Gastrocnemius medialis (tissue), 4 donors: ENCODE data around the gene MTF2.
"Not testable (repeated sequence)": the region's sequence is repeated elsewhere in the genome, so short reads cannot be mapped to it uniquely, and the experiment has no call there.

Experiments used
- POLR2A ChIP-seq, 2 donors: fragments of 450-650 bp; IDR thresholded peaks; one replicate each; pipeline ENCODE4 v1.6.1; 2017; ENCODE audit warnings: antibody characterized with exemption in 2 of 2, mild to moderate bottlenecking in 2 of 2, moderate library complexity in 2 of 2
- TF ChIP-seq, protein P1 (sequence below), 5 experiments: fragments of 450-650 bp in 3 of 5; fragments of 200-600 bp in 2 of 5; sonication (generic) in 2 of 5; IDR thresholded peaks in 4 of 5; conservative IDR thresholded peaks in 1 of 5; 1 replicate in 4 of 5; 2 replicates in 1 of 5; pipeline ENCODE4 v1.5.1; 2016 to 2019; ENCODE audit warnings: antibody characterized with exemption in 5 of 5, mild to moderate bottlenecking in 3 of 5, moderate library complexity in 3 of 5

DNA sequence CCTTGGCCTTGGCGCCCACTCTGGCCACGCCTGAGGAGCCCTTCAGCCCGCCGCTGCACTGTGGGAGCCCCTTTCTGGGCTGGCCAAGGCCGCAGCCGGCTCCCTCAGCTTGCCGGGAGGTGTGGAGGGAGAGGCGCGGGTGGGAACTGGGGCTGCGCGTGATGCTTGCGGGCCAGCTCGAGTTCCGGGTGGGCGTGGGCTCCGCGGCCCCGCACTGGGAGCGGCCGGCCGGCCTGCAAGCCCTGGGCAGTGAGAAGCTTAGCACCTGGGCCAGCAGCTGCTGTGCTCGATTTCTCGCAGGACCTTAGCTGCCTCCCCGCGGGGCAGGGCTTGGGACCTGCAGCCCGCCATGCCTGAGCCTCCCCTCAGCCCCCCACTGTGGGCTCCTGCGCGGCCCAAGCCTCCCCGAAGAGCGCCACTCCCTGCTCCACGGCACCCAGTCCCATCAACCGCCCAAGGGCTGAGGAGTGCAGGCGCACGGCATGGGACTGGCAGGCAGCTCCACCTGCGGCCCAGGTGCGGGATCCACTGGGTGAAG lies 91.1 kb downstream of the MTF2 start:
- TF ChIP-seq, protein P1, sequence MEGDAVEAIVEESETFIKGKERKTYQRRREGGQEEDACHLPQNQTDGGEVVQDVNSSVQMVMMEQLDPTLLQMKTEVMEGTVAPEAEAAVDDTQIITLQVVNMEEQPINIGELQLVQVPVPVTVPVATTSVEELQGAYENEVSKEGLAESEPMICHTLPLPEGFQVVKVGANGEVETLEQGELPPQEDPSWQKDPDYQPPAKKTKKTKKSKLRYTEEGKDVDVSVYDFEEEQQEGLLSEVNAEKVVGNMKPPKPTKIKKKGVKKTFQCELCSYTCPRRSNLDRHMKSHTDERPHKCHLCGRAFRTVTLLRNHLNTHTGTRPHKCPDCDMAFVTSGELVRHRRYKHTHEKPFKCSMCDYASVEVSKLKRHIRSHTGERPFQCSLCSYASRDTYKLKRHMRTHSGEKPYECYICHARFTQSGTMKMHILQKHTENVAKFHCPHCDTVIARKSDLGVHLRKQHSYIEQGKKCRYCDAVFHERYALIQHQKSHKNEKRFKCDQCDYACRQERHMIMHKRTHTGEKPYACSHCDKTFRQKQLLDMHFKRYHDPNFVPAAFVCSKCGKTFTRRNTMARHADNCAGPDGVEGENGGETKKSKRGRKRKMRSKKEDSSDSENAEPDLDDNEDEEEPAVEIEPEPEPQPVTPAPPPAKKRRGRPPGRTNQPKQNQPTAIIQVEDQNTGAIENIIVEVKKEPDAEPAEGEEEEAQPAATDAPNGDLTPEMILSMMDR (IDR thresholded peaks at IDR 0.05 in 4 of 5, conservative IDR thresholded peaks at IDR 0.05 in 1 of 5): not testable (repeated sequence)
- not testable (repeated sequence) for TF ChIP-seq POLR2A (IDR thresholded peaks at IDR 0.05)
